A673 (cell line): ENCODE data around the gene KLRK1.

ENCODE experiments used
- EZH2 ChIP-seq: fragments of 200-600 bp; sonication (generic); IDR thresholded peaks from 2 replicates; pipeline ENCODE4 v1.6.1; 2017; ENCODE audit warnings: borderline replicate concordance, low read depth, mild to moderate bottlenecking, mixed read lengths, antibody characterized with exemption, low read length; ENCODE audit not compliant: poor library complexity, severe bottlenecking
- TF ChIP-seq, protein P1 (sequence below): fragments of 300-800, 200-600 bp; sonication (generic); conservative IDR thresholded peaks from 2 replicates; pipeline ENCODE4 v1.5.1; 2017; ENCODE audit warnings: low read depth, mild to moderate bottlenecking, antibody characterized with exemption, low read length, moderate library complexity, mixed read lengths

GRCh38 chr12:10364815-10365622 is 24.8 kb downstream of the KLRK1 start:
- TF ChIP-seq EZH2 = no peak
- TF ChIP-seq, protein P1, sequence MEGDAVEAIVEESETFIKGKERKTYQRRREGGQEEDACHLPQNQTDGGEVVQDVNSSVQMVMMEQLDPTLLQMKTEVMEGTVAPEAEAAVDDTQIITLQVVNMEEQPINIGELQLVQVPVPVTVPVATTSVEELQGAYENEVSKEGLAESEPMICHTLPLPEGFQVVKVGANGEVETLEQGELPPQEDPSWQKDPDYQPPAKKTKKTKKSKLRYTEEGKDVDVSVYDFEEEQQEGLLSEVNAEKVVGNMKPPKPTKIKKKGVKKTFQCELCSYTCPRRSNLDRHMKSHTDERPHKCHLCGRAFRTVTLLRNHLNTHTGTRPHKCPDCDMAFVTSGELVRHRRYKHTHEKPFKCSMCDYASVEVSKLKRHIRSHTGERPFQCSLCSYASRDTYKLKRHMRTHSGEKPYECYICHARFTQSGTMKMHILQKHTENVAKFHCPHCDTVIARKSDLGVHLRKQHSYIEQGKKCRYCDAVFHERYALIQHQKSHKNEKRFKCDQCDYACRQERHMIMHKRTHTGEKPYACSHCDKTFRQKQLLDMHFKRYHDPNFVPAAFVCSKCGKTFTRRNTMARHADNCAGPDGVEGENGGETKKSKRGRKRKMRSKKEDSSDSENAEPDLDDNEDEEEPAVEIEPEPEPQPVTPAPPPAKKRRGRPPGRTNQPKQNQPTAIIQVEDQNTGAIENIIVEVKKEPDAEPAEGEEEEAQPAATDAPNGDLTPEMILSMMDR = no peak
